Subcutaneous preadipocyte (primary cell): ENCODE results near the gene RPP38. TPM values are rescaled to one million over a fixed set of nuclear protein-coding genes. Genes with fewer than 3 reads are reported as not detected.

ENCODE experiments used
- total RNA-seq: library from RNA; depleted of rRNA; stranded (reverse); fragments of >200 nt; gene quantifications from 2 replicates; pipeline ENCODE4 v1.2.3, GENCODE V29; 2012

Gene RPP38
- total RNA-seq: 13.1 and 16.9 TPM in 2 replicates

GRCh38 chr10:15097011-15097812, at the start of gene RPP38:
TSS of gene RPP38 (plus strand) at chr10:15097355. CDS start at chr10:15103315, 5,960 bp downstream.

GRCh38 chr10:15088428-15089261, 8.5 kb upstream of the RPP38 start, which contains the start of gene ACBD7:
TSS of gene ACBD7 (minus strand) at chr10:15088776. CDS start at chr10:15088728, 48 bp downstream.

Other genes starting within 250 kb of the RPP38 start
- 15.8 and 22.3 TPM in 2 replicates for gene SUV39H2, start 218.5 kb upstream of the RPP38 start, total RNA-seq
- gene DCLRE1C, start 143.3 kb upstream of the RPP38 start, total RNA-seq: 9.6 and 12.7 TPM in 2 replicates
- gene MEIG1, start 138.0 kb upstream of the RPP38 start, total RNA-seq: 0.73 TPM in 1 of 2 replicates, not detected in the other
- gene OLAH, start 53.4 kb upstream of the RPP38 start, total RNA-seq: under 0.01 and 0.78 TPM in 2 replicates
- gene ACBD7, start 8.6 kb upstream of the RPP38 start, total RNA-seq: 0.37 and 0.78 TPM in 2 replicates
- gene NMT2, start 71.3 kb downstream of the RPP38 start, total RNA-seq: 18.7 and 32.1 TPM in 2 replicates